Measurements from ENCODE around the gene SERTAD4. TPM values are rescaled to one million over a fixed set of nuclear protein-coding genes. Genes with fewer than 3 reads are reported as not detected.

Gene SERTAD4
- total and polyA plus RNA-seq, 2 of the 8 experiments (the other 6 are each of a cell fraction or from before 2014, with no cell fraction given) = 0.54 to 3.2 TPM

- Histone ChIP-seq H2BK5ac (ENCODE audit: low read depth, low read length) (no peak overlapping the region), H3K4me2 (ENCODE audit: insufficient read depth in 1 of 2, low read depth in 2 of 2, low read length in 2 of 2) (no peak overlapping the region), H2AK5ac (ENCODE audit: low read depth, low read length) (no peak overlapping the region), H3K14ac (ENCODE audit: insufficient read length) (no peak overlapping the region), H2BK15ac (ENCODE audit: low read length) (peak overlapping the region; percentile 38; the same call in 1 of the 2 replicates), H4K91ac (replicated peaks; ENCODE audit: insufficient read length, low read length) (no peak overlapping the region), H3K4me1 (replicated peaks in 1 of 4; ENCODE audit: control insufficient read depth in 3 of 4, insufficient read depth in 4 of 4, low read length in 3 of 4) (peaks cover 0 to 2% (median under 1%) of the 10 kb centered on the region in 4 experiments; a peak in 2 of 7 replicates), H2BK20ac (ENCODE audit: low read length) (0 out of 2 replicates have a peak overlapping the region, but pooled peaks have one; percentile 3), H3K23ac (ENCODE audit: insufficient read length) (no peak overlapping the region), H4K8ac (ENCODE audit: extremely low read depth, insufficient read depth, low read length) (no peak overlapping the region), H4K20me1 (replicated peaks in 1 of 2; ENCODE audit: control insufficient read depth in 1 of 2, insufficient read depth in 2 of 2, low read length in 2 of 2) (no peaks in the 10 kb centered on the region), H3K4me3 (ENCODE audit: extremely low read depth in 1 of 4, insufficient read depth in 2 of 4, low read depth in 3 of 4, low read length in 4 of 4) (no peak overlapping the region), H3K9ac (replicated peaks in 1 of 4; ENCODE audit: extremely low read depth in 1 of 4, low read depth in 3 of 4, low read length in 3 of 4) (no peak overlapping the region), H2BK12ac (ENCODE audit: low read depth, low read length) (0 out of 2 replicates have a peak overlapping the region, but pooled peaks have one; percentile 4), H3K79me1 (ENCODE audit: low read depth, low read length) (no peaks in the 10 kb centered on the region), H3K27me3 (replicated peaks in 1 of 4; ENCODE audit: control insufficient read depth in 3 of 4, extremely low read depth in 1 of 4, insufficient read depth in 3 of 4, low read length in 3 of 4) (no peaks in the 10 kb centered on the region; a peak in 1 of 7 replicates), H2AFZ (ENCODE audit: low read length) (no peak overlapping the region), H3K79me2 (ENCODE audit: control insufficient read depth in 1 of 2, insufficient read depth in 2 of 2, low read length in 2 of 2) (no peaks in the 10 kb centered on the region), H3K4ac (replicated peaks; ENCODE audit: insufficient read length, low read depth, low read length) (no peak overlapping the region), H3K27ac (ENCODE audit: low read depth, low read length) (no peak overlapping the region), H3K18ac (ENCODE audit: extremely low read depth, low read length) (no peak overlapping the region), H3K23me2 (ENCODE audit: low read depth, low read length) (no peaks in the 10 kb centered on the region; the same call in 1 of the 2 replicates), H4K5ac (ENCODE audit: insufficient read length, low read depth, low read length) (no peak overlapping the region), H2BK120ac (replicated peaks; ENCODE audit: low read depth, low read length) (no peak overlapping the region), H3K9me3 (ENCODE audit: insufficient read depth in 2 of 2, low read depth in 1 of 2, low read length in 1 of 2) (no peaks in the 10 kb centered on the region), H3K56ac (replicated peaks; ENCODE audit: insufficient read length, low read depth, low read length) (no peak overlapping the region), H3K36me3 (ENCODE audit: control insufficient read depth in 2 of 4, insufficient read depth in 4 of 4, low read length in 3 of 4) (no peaks in the 10 kb centered on the region)
- POLR2A ChIA-PET (ENCODE audit: partially characterized antibody) = interaction anchor here (1.1 to 1.5 kb wide), 3 partner anchors 11 to 115 kb away, joined by 3 to 5 read pairs (median 5); no protein-coding TSS in a partner anchor
- FAIRE-seq = no peak
- CTCF ChIA-PET (ENCODE audit: partially characterized antibody) = interaction anchor here (0.7 to 2.0 kb wide), 5 partner anchors 10 to 26 kb away, joined by 3 to 5 read pairs (median 3); no protein-coding TSS in a partner anchor
- 65% methylated on average over 4 of the region's 4 CpGs; no CpG with 5 or more reads in 1 of the 2 experiments for WGBS, 2 experiments (ENCODE audit: extremely low coverage in 1 of 2, insufficient coverage in 1 of 2, insufficient read length in 1 of 2, insufficient replicate concordance in 2 of 2, low coverage in 1 of 2, low lambda C conversion rate in 2 of 2, missing lambda C conversion rate in 1 of 2)
- TF ChIP-seq FOSL1 (IDR thresholded peaks at IDR 0.05; ENCODE audit: insufficient read depth, low read depth, low read length) (no peak), ZNF274 (IDR thresholded peaks at IDR 0.05; ENCODE audit: borderline replicate concordance, extremely low read depth, low read length) (no peak)
- DNase-seq (ENCODE audit: low read depth in 1 of 2, low spot score in 2 of 2) = no peak
Observed at GRCh38 chr1:210259561-210259960, 27.0 kb downstream of the SERTAD4 start.

All from H1 (cell line).